HT1080 (cell line): ENCODE data around the gene SPACDR. TPM values are rescaled to one million over a fixed set of nuclear protein-coding genes. Genes with fewer than 3 reads are reported as not detected.
A peak's percentile ranks its signal among the peaks of the same experiment; 100 is the strongest.

Experiments used
- DNase-seq: peaks from one replicate; pipeline ENCODE4 v3.0.0-alpha.2; 2015; ENCODE audit warnings: low read depth
- total RNA-seq: library from RNA; depleted of rRNA; stranded (reverse); fragments of >200 nt; shearing (Covaris generic); gene quantifications from 2 replicates; pipeline ENCODE4 v1.2.3, GENCODE V29; 2014

The SPACDR gene
- total RNA-seq, 1 experiment from 2014 or later, result 0.85 TPM

DNA sequence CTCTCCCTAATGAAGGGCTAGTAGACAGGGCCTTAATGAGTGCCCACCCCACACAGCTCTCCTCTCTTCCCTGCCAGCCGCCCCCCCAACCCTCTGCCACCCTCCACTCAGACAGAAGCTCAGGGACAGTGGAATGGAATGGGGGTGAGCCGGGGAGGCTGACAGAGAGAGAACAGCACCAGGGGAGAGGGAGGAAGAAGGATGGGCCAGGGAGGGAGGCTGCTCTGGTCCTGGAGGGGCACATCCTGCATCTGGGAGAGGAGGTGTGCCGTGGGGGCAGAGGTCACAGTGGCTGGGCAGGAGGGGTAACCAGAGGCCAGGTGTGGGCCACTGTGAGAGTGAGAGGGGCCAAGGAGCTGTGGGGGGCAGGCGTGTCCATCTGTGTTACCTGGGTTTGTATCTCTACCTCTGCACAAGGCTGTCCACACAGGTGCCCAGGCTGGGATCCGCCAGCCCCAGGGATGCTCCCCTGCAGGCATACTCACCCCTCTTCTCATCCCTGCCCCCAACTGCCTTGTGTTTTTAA is 22.1 kb upstream of the SPACDR start:
- no peak for DNase-seq

DNA sequence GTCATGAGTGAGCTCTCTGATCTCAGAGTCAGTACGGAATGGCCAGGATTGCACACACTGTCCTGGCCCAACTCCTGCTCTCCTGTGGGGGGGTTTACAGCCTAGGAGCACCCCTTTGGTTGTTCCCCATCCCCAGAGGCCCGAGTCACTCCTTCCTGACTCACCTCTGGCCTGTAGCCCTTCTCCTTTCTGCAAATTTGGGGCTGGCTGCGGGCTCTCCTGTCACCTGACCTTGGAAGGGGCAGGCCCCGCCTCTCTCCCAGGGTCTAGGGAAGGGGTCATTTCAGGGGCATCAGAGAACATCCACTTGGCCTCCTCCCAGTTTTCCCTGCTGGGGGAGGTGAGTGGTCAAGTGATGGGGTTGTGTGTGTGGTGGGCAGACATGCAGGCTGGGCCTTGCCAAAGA is 21.4 kb upstream of the SPACDR start:
- DNase-seq, result no peak

DNA sequence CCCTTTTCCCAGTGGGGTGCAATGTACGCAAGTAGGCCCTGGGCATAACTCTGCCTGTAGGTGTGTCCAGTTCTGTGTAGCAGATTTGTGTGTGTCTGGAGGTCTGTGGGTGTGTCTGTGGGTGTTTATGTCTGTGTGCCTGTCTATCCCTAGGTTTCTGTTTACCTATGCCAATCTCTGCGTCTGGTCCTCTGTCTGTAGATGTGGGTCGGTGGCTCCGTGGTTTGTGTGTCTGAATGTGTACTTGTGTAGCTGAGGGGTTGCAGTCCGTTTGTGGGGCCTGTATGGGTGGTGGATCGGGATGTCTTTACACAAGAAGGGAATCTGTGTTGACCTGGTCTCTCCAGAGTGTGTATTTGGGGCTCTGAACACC is 20.6 kb upstream of the SPACDR start:
- DNase-seq, result no peak

DNA sequence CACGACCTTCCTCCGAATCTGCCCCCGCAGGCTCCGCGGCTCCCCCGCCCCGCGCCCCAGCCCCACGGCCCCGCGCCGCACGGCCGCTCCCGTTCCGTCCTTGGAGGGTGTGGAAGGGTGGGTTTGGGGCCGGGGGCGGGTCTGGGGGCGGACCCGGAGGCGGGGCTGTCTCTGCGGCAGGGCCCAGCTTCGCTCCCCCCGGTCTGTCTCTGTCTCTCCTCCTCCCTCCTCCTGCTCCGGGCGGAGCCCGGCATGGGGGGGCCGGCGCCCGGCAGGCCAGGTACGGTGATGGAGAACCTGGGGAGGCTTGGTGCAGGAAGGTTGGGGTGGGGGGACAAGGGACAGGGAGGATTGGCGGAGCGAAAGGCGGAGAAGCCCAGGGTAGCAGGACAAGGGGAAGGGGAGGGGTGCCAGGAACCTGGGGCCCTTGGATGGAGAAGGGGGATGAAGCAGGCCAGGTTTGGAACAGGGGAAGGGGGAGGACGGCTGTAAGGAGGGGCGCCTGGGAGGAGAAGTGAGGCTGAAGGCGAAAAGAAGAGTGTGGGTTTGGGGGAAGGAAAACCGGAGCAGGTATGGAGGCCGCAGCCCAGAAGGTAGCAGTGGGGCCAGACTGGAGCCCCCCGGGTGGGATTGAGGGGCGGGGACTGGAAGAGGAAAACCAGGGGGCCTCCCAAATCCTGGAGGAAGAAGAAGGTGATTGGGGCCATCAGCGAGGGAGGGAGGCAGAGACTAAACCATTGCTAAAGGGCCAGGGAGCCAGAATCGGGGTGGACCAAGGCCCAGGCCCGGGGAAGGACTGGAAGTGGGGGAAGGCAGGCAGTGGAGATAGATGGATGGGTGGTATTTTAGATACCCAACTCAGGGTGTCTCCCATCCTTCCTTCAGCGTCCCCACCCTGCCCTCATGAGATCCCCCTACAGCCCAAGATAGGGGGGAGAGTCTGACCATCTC is 19.9 kb upstream of the SPACDR start, which contains the start of gene NYAP1:
TSS of gene NYAP1 (plus strand) at position 206 of the 951 bp plus-strand sequence. CDS start 1,385 bp downstream, outside the sequence.
- no peak for DNase-seq

DNA sequence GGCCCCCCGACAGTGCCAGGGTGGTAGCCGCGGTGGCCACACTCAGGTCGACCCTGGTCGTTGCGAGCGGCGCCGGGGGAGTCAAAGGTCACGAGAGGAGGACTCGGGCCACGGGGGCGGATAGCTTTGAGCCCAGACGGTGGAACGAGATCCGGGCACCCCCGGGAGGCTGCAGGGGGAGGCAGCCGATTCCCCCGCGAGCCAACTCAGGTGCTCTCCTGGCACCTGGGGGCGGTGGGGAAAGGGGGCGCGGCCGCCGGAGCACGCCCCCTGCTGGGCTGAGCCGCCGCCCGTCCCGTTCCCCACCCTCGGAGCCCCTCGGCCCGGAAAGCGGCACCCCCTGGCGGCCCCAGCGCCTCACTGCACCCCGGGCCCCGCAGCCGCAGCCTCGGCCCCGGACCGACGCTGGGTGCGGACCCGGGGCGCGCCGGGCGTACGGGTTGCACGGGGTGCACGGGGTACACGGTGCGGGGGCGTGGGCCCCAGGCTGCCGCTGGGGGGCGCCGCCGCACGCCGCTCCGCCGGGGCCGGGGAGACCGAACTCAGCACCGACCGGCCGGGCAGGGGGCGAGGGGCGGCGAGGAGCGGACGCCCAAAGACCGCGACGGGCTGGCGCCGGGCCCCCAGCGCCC is 19.1 kb upstream of the SPACDR start:
- peak; percentile 44 for DNase-seq

DNA sequence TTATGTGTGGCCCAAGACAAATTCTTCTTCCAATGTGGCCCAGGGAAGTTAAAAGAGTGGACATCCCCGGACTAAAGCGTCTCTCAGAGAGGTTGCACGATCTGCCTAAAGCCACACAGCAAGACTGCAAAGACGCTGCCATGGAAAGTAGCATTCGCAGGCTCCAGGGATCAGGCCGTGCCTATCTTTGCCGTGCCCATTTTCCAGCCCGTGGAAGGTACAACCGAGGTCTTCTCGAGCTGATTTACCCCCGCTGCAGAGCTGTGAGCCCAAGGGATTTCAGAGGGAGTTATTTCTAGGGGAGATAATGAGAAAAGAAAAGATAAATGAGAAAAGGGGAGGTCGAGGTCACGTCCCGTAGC is 18.6 kb upstream of the SPACDR start:
- DNase-seq, result no peak

DNA sequence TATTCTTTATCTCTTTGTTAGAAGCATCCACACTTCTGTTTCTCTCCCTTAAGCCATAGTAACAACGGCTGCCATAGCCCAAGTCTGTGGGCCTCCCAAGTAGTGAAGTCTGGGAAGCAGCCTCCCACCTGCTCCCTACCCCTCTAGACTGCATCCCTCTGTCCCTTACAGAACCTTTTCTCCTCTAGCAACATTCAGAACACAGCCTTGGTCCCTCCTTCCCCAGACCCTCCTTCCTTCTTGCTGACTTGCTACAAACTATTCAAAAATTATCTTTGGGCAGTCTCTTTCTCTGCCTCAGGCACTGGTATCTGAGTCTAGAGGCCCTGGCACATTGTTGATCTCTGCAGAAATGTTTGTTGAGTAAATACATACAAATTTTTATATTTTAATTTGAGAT is 17.4 kb upstream of the SPACDR start:
- DNase-seq, result no peak

DNA sequence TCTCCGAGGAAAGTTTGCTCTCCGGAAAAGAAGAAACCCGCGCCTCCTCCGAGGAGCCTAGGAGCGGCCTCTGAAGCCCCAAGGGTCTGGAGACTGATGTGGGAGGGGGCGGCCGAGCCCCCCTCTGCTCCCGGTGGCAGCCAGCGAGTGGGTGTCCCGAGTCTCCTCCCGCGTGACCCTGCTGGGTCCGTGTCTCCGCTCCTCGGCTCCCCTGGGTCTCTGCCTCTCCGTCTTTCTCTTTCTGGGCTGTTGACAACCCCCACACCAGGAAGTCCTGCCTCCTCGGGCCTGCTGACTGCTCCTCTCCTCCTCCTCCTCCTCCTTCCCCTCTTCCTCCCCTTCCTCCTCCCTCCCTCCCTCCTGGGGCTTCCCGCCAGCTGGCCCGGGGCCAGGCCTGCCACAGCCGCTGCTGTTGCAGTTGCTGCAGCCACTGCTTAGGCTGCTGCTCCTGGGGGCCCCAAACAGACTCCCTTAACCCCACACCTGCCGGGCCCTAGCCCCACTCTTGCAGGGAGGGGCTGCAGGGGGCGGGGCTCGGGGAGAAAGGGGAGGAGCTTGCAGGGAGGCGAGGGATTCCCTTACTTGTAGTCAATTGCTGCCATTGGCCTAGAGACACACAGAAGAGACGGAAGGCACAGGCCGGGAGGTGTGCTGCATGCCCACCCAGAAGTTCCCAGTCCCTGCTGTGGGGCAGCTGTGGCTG is 15.0 kb upstream of the SPACDR start, which contains the start of gene TSC22D4:
TSS of gene TSC22D4 (minus strand) at position 257 of the 703 bp plus-strand sequence. CDS start 1,176 bp downstream, outside the sequence.
- DNase-seq, result peak; percentile 94

DNA sequence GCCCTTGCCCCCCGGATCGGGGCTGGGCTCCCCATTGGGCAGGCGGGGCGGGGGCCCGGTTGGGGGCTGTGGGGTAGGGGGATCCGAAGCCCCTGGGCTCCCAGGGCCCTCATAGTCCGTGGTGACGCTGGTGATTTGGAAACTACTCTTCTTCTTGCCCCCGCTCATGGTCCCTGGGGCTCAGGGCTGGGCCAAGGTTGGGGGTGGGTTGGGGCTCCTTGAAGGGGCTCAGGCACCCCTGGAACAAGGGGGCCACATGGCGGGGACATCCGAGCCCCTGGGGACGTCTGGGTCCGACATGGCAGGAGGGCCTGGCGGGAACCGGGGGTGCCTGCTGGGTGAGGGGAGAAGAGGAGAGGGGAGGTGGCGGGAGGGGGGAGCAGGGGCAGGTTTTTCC is 13.8 kb upstream of the SPACDR start:
- DNase-seq, result no peak

DNA sequence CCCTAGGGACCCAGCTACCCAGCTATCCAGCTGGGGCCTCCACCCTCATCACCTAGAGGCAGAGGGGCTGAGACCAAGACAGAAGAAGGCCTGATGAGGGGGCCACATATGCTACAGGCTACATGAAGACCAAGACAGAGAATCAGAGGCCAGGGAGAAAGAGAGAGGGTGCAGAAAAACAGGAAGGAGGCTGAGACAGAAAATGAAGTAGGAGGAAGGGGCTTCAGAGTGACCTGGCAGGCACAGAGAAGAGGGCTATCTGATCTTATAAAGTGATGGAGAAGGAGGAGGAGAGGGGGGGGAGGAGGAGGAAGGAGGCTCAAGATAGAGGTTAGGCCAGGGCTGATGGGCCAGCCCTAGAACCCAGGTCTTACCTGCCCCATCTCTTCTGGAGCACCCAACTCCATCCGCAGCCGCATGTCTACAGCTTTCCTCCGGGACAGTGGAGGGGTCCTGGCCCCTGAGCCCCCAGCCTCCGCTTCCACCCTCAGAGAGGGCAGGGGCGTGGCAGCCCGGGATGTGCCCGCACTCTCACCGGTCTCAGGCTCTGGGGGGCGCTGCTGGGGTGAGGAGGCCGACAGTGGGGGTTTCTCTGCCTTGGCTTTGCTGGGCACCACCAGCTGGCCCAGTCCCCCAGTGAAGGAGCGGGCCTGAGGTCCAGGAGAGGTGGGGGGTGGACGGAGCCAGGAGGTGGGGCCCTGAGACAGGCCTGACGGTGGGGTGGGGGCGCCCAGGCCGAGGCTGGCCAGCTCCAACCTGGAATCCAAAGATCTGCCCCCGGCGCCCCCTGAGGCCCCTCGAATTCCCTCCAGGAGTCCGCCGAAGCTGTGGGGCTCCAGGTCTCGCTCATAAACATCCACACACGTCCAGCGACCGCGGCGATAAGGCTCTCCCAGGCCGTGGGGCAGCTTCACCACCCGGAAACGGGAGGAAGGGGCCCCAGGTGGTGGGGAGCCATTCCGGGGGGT is 13.1 kb upstream of the SPACDR start:
- DNase-seq, result no peak

DNA sequence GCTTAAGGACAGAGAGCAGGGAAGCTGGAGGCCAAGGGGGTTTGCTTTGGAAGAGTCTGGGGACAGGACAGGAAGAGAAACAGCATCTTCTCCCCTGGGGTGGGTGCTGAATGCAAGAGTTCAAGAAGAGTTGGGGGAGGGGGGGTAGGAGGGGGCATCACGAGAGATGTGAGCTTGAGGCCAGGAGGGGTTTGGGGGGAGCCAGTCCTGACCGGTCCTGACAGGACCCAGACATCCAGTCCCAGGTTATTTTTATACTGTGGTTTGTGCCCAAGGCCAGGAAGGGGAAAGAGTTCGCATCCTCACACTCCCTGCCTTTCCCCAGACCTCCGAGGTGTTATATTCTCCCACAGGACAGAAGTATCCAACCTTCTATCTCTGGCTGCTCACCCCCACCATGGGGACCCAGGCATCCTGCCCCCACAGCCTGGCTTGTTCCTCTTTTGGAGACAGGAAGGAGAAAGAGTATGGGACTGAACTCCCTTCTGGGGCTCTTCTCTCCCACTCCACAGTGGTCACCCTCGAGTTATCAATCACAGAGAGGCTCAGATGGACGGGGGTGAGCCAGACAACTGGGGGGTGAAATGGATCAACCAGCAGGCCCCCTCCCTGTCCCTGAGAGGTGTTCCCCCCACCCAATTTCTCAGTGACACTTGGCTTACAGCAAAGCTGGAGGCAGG is 12.2 kb upstream of the SPACDR start:
- DNase-seq, result no peak

DNA sequence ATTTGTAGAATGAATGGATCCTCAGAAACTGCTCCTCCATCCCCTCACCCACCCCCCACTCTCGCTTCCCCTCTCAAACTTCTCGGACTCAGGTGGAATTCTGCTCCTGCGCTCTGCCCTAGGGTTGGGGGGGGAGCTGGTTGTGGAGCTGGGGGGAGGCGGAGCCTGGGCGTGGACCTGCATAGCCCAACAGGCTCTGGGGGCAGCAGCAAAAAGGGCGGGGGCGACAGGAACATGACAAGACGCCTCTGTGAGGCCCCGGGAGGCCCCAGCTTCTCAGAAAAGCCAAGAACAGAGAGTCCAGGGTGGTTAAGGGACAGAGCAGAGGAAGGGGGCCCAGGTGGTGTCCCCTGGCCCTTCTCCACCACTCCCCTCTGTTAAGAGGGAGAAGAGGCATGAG is 11.5 kb upstream of the SPACDR start:
- no peak for DNase-seq

DNA sequence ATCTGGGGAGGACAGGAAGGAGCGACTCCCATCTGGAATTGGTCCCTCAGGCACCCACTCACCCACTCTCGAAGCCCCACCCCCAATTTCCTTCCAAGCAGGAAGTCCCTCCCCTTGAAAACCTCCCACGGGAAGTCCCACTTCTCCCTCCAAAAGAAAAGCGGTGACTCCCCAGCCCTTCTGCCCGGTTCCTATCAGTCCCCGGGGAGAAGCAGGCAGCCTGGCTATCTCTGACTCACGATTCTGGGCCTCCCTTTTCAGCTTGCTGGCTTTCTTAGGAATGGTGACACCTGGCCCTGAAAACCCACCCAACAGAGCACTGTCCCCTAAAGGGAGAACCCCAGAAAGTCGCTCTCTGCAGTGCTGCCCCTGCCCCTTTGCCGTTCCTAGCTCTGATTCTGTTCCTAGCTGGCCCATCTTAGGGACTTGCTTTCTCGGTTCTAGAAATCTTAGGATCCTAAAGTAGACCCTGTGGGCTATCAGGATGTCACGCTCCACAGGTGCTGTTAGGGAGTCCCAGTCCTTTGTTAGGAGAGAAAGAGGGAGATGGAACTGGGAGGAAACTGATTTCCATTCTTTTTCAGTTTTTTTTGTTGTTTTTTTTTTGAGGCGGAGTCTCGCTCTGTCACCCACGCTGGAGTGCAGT is 8.9 kb upstream of the SPACDR start:
- DNase-seq, result no peak

DNA sequence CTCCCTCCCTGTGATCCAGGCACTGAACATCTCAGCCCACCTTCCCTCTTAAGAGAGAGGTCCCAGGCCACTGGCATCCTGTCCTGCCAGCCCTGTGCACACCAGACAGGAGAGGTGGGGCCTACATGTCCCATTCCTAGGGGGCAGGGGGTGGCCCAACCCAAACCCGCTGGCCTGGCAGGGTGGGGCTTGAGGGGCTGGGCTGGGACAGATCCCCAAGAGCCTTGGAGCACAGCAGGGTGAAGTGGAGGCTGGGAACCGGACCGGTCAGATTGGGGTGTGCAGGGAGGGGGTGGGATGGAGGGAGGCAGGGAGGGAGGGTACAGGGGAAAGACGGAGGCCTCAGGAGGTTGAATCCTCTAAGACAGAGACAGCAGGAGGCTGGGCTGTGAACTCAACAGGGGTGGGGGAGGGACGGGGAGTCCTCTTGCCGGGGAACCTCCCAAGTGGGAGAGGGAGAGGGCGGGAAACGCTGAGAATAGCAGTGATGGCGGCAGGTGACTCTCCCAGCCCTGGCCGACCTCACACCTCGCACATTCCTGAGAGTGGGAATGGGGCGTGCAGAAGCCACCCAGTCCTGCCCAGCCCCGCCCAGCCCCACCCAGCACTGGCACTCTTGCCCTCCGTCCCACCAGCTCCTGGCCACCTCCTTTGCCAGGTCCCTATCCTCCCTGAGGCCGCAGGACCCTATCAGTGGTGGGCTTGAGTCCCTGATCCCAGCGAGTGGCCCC is 8.2 kb upstream of the SPACDR start:
- DNase-seq, result no peak

DNA sequence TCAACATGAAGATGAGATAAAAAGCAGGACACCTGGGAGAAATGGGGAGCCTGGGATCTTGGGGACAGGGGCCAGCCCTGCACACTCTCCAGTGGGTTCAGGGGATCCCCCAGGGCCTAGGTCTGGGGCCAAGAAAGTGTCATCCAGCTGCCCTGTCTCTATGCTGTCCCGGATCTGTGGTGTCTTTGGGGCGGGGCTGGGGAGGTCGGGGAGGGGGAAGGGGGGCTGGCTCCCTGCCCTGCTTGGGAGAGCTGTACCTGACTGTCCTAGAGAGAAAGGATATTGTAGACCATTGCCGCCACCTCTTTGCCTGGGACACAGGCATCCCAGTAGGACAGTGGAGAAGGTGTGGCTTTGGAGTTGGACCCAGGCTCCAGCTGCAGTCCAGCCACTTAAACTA is 7.0 kb upstream of the SPACDR start:
- no peak for DNase-seq

DNA sequence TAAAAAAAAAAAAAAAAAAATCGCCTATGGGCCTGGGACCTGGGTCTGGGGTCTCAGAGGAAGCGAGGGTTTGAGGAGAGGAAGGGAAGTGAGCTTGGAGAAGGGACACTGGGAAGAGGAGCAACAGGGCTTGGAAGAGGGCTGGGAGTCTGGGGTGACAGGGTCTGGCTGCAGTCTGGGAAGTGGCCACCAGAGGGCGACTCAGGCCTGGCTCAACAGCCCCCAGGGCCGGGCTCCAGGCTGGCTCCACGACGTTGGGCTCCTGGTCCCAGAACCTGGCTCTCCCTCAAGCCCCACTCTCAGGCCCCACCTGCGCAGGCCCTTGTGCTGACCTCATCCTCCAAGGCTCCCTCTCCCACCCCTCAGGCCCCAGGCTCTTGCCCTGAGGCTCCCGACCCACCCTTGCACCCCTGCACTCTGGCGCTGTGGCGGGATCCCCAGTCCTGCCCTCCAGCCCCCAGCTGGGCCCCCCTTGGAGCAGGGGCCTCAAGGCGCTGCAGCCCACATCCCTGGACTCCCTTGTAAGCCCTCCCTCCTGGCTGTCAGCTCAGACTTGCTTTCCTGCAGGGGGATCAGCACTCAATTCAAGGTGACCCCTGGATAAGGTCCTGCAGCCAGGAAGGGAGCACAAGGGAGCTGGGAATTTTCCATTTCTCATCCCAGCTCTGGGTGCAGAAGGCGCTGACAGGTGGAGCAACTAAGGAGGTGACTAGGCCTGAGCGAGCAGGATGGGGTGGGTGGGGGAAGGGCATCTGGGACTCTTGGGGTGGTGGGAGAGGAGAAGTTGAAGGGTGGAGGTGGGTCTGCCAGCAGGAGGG is 5.4 kb upstream of the SPACDR start:
- DNase-seq, result peak; percentile 77

DNA sequence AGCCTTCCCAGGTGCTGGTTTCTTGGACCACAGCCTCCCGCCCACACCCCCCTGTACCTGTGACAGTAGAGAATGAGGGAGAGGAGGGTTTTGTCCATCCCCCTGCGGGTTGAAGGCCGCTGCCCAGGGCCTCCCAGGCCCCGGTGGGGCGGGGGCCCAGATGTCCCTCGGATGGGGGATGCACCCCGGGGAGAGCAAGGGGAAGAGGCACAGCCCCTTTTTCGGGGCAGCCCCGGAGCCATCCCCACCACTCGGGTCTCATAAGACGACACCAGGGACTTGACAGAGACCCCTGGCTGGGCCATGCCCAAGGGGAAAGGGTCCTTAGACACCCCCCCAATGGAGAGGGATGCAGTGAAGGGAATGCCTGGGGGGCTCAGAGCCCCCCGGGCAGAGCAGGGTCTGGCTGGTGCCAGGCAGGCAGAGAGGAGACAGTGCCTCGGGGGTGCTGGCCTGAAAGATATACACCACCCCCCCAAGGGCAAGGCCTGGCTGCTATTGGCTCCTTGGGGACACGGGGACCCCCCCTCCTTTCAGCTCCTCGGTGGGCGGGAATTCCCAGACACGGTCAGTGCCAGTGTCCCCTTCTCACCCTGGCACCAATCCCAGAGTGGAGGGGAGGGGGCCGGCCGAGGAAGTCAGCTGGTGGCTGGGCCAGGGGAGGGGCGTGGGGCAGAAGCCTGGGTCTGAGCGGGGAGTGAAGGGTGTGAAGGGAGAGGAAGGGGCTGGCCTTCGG is 3.7 kb upstream of the SPACDR start:
- no peak for DNase-seq
